Liver (tissue), 9 donors: ENCODE results near the gene TMEM175. TPM values are rescaled to one million over a fixed set of nuclear protein-coding genes. Genes with fewer than 3 reads are reported as not detected.
"Not testable (repeated sequence)": the region's sequence is repeated elsewhere in the genome, so short reads cannot be mapped to it uniquely, and the experiment has no call there.

ENCODE experiments used
- DNase-seq: peaks from one replicate; pipeline ENCODE4 v3.0.0-alpha.2; 2017; ENCODE audit warnings: low spot score
- H3K27ac ChIP-seq, 2 donors: one replicate each; pipeline ENCODE4 v1.7.0; 2013; ENCODE audit warnings: inconsistent platforms in 2 of 2, low read length in 2 of 2, control low read depth in 1 of 2, low read depth in 1 of 2, mild to moderate bottlenecking in 1 of 2
- H3K27me3 ChIP-seq, 4 donors: one replicate each; pipeline versions ENCODE4 v1.6.1 to v1.7.0; 2013; ENCODE audit warnings: low read length in 3 of 4, inconsistent platforms in 1 of 4, mild to moderate bottlenecking in 1 of 4, moderate library complexity in 1 of 4; ENCODE audit not compliant: control insufficient read depth in 4 of 4, insufficient read depth in 4 of 4
- H3K36me3 ChIP-seq, 4 donors: one replicate each; pipeline versions ENCODE4 v1.6.1 to v1.7.0; 2013; ENCODE audit warnings: low read length in 3 of 4, mild to moderate bottlenecking in 3 of 4, low read depth in 1 of 4, moderate library complexity in 1 of 4; ENCODE audit not compliant: control insufficient read depth in 4 of 4, insufficient read depth in 3 of 4
- H3K4me1 ChIP-seq, 4 donors: one replicate each; pipeline versions ENCODE4 v1.6.1 to v1.7.0; 2013; ENCODE audit warnings: low read length in 3 of 4, mild to moderate bottlenecking in 3 of 4, moderate library complexity in 1 of 4; ENCODE audit not compliant: control insufficient read depth in 4 of 4, insufficient read depth in 4 of 4
- H3K4me3 ChIP-seq, 3 donors: one replicate each; pipeline versions ENCODE4 v1.6.1 to v1.7.0; 2013; ENCODE audit warnings: low read length in 3 of 3, control low read depth in 1 of 3, low read depth in 1 of 3, mild to moderate bottlenecking in 1 of 3
- H3K9ac ChIP-seq, 2 donors: one replicate each; pipeline ENCODE4 v1.7.0; 2013; ENCODE audit warnings: low read length in 2 of 2, mild to moderate bottlenecking in 2 of 2, moderate library complexity in 2 of 2, control low read depth in 1 of 2, low read depth in 1 of 2
- H3K9me3 ChIP-seq, 4 donors: one replicate each; pipeline versions ENCODE4 v1.6.1 to v1.7.0; 2013; ENCODE audit warnings: low read length in 3 of 4; ENCODE audit not compliant: control insufficient read depth in 4 of 4
- ATF3 ChIP-seq: IDR thresholded peaks from 2 replicates; pipeline ENCODE4 v1.6.1; 2016; ENCODE audit warnings: antibody characterized with exemption
- CTCF ChIP-seq: fragments of 150-350 bp; IDR thresholded peaks from 2 replicates; pipeline ENCODE4 v1.5.1; 2017; ENCODE audit warnings: improper control_type of control experiment, low read depth, low read length; ENCODE audit not compliant: missing input control
- EGR1 ChIP-seq, 2 donors: IDR thresholded peaks; 2 replicates each; pipeline ENCODE4 v1.6.1; 2016 to 2018; ENCODE audit warnings: antibody characterized with exemption in 2 of 2, low read depth in 2 of 2
- FOXA1 ChIP-seq: IDR thresholded peaks from 2 replicates; pipeline ENCODE4 v1.6.1; 2016; ENCODE audit warnings: antibody characterized with exemption
- FOXA2 ChIP-seq: IDR thresholded peaks from 2 replicates; pipeline ENCODE4 v1.6.1; 2016; ENCODE audit warnings: antibody characterized with exemption
- GABPA ChIP-seq, 2 donors: IDR thresholded peaks in 1 of 2; conservative IDR thresholded peaks in 1 of 2; 2 replicates each; pipeline ENCODE4 v1.6.1; 2016; ENCODE audit warnings: antibody characterized with exemption in 2 of 2, mild to moderate bottlenecking in 1 of 2, moderate library complexity in 1 of 2
- HNF4A ChIP-seq, 2 donors: conservative IDR thresholded peaks; 2 replicates each; pipeline ENCODE4 v1.6.1; 2016; ENCODE audit warnings: antibody characterized with exemption in 2 of 2, mild to moderate bottlenecking in 2 of 2
- JUND ChIP-seq, 2 donors: IDR thresholded peaks; 2 replicates each; pipeline ENCODE4 v1.6.1; 2016; ENCODE audit warnings: antibody characterized with exemption in 2 of 2
- MAX ChIP-seq: IDR thresholded peaks from 2 replicates; pipeline ENCODE4 v1.6.1; 2016; ENCODE audit warnings: antibody characterized with exemption
- RAD21 ChIP-seq, 2 donors: IDR thresholded peaks; 2 replicates each; pipeline ENCODE4 v1.6.1; 2016; ENCODE audit warnings: antibody characterized with exemption in 2 of 2, mild to moderate bottlenecking in 2 of 2
- REST ChIP-seq: IDR thresholded peaks from 2 replicates; pipeline ENCODE4 v1.6.1; 2016; ENCODE audit warnings: antibody characterized with exemption, mild to moderate bottlenecking
- RXRA ChIP-seq, 2 donors: IDR thresholded peaks; 2 replicates each; pipeline ENCODE4 v1.6.1; 2017 to 2018; ENCODE audit warnings: antibody characterized with exemption in 2 of 2, mild to moderate bottlenecking in 1 of 2
- SP1 ChIP-seq: IDR thresholded peaks from 2 replicates; pipeline ENCODE4 v1.6.1; 2018; ENCODE audit warnings: antibody characterized with exemption, mild to moderate bottlenecking
- TAF1 ChIP-seq: conservative IDR thresholded peaks from 2 replicates; pipeline ENCODE4 v1.6.1; 2016; ENCODE audit warnings: antibody characterized with exemption, mild to moderate bottlenecking
- YY1 ChIP-seq: IDR thresholded peaks from 2 replicates; pipeline ENCODE4 v1.6.1; 2016; ENCODE audit warnings: antibody characterized with exemption, mild to moderate bottlenecking
- ZBTB33 ChIP-seq: IDR thresholded peaks from 2 replicates; pipeline ENCODE4 v1.6.1; 2016; ENCODE audit warnings: antibody characterized with exemption
- WGBS: extraction: QIAGEN DNeasy Blood & Tissue Kit; methylation state at CpG from one replicate; pipeline ENCODE4 v1.1.7; 2013; 5-methylcytosine and 5-hydroxymethylcytosine counted together
- polyA plus RNA-seq, 2 donors: library from polyadenylated mRNA; stranded (reverse) in 1 of 2; unstranded in 1 of 2; fragments of 200-250 nt in 1 of 2; fragments of >200 nt in 1 of 2; fragmentation: Nextera tagmentation in 1 of 2; extraction: Ambion mirVana in 1 of 2; gene quantifications; one replicate each; pipeline versions ENCODE4 v1.2.1 to v1.2.3, GENCODE V29; 2013 to 2015
- total RNA-seq, 2 donors: library from RNA; depleted of rRNA; stranded (reverse); fragments of >200 nt; gene quantifications; one replicate each; pipeline ENCODE4 v1.2.3, GENCODE V29; 2014
- donor health status: healthy.
- donor health status: healthy.
- donor health status: healthy.
- donor health status: healthy.
- donor health status: healthy.

Gene TMEM175
- total and polyA plus RNA-seq, 4 donors, result 18.6 to 26.3 (median 25.5) TPM

- TF ChIP-seq ZBTB33 (no peak), RXRA (IDR thresholded peaks at IDR 0.05) (no peak), EGR1 (IDR thresholded peaks at IDR 0.05; ENCODE audit: low read depth in 2 of 2) (no peak), YY1 (no peak), FOXA1 (no peak), ATF3 (no peak), GABPA (IDR thresholded peaks at IDR 0.05 in 1 of 2, conservative IDR thresholded peaks at IDR 0.05 in 1 of 2) (no peak), JUND (IDR thresholded peaks at IDR 0.05) (no peak), RAD21 (IDR thresholded peaks at IDR 0.05) (no peak)
Observed at GRCh38 chr4:917466-917865, 14.8 kb upstream of the TMEM175 start (continued).

GRCh38 chr4:917992-918391, 14.3 kb upstream of the TMEM175 start:
- no peak for DNase-seq
- Histone ChIP-seq H3K27ac (no peak overlapping the region), H3K4me1 (peaks cover 0 to 9% (median 3%) of the 10 kb centered on the region in 4 donors), H3K9me3 (peaks cover 0 to 3% (median 0%) of the 10 kb centered on the region in 4 donors), H3K9ac (no peak overlapping the region), H3K36me3 (peaks cover 0 to 6% (median under 1%) of the 10 kb centered on the region in 4 donors), H3K27me3 (no peaks in the 10 kb centered on the region), H3K4me3 (no peak overlapping the region)
- no peak for TF ChIP-seq ZBTB33
- no peak for TF ChIP-seq EGR1 (IDR thresholded peaks at IDR 0.05; ENCODE audit: low read depth in 2 of 2)
- no peak for TF ChIP-seq JUND (IDR thresholded peaks at IDR 0.05)
- no peak for TF ChIP-seq SP1
- no peak for TF ChIP-seq HNF4A (conservative IDR thresholded peaks at IDR 0.05)
- TF ChIP-seq ATF3, result no peak
- TF ChIP-seq FOXA2, result no peak
- TF ChIP-seq YY1, result no peak
- TF ChIP-seq RAD21 (IDR thresholded peaks at IDR 0.05), result no peak
- TF ChIP-seq CTCF, result no peak
- no peak for TF ChIP-seq GABPA (IDR thresholded peaks at IDR 0.05 in 1 of 2, conservative IDR thresholded peaks at IDR 0.05 in 1 of 2)
- no peak for TF ChIP-seq REST
- TF ChIP-seq MAX, result no peak
- no peak for TF ChIP-seq TAF1
- no peak for TF ChIP-seq RXRA (IDR thresholded peaks at IDR 0.05)
- 98% methylated on average over 2 of the region's 2 CpGs for WGBS

- not testable (repeated sequence) for H3K27ac ChIP-seq, H3K4me1 ChIP-seq, H3K4me3 ChIP-seq, H3K36me3 ChIP-seq, H3K9ac ChIP-seq, DNase-seq, H3K9me3 ChIP-seq, H3K27me3 ChIP-seq
- 88% methylated on average over 6 of the region's 6 CpGs for WGBS
Observed at GRCh38 chr4:918591-918990, 13.7 kb upstream of the TMEM175 start.
